OCI-LY7 (cell line): ENCODE data around the gene DCP1B. TPM values are rescaled to one million over a fixed set of nuclear protein-coding genes. Genes with fewer than 3 reads are reported as not detected.

ENCODE experiments used
- BruUV-seq: library from RNA; stranded (reverse); fragments of 400-500 nt; replicated peaks from 2 replicates; lab custom pipeline; 2021; lab: Mats Ljungman, UMichigan
- CTCF ChIA-PET: fragments of 300-600 bp; sonication (Branson Sonifier 250); formaldehyde crosslinking; loops from one replicate; lab custom pipeline; 2022; ENCODE audit warnings: antibody characterized with exemption; ENCODE audit not compliant: unreplicated experiment; lab: Charles Lee
- POLR2A ChIA-PET: fragments of 300-600 bp; sonication (Branson Sonifier 250); formaldehyde crosslinking; loops from one replicate; lab custom pipeline; 2022; ENCODE audit warnings: antibody characterized with exemption; lab: Charles Lee
- DNase-seq: peaks from one replicate; pipeline ENCODE4 v3.0.0-alpha.2; 2015; ENCODE audit warnings: low spot score
- H2AFZ ChIP-seq: fragments of 200-600 bp; sonication (generic), shearing (Covaris generic); 2 replicates; pipeline ENCODE4 v1.6.1; 2014; ENCODE audit warnings: mild to moderate bottlenecking, antibody characterized with exemption, low read length, moderate library complexity
- H3K27ac ChIP-seq: fragments of 200-600 bp; sonication (generic); 2 replicates; pipeline ENCODE4 v1.5.1; 2014; ENCODE audit warnings: mixed run types, low read depth, mild to moderate bottlenecking, moderate library complexity, low read length, inconsistent platforms; ENCODE audit not compliant: poor library complexity, severe bottlenecking
- H3K36me3 ChIP-seq: fragments of 200-600 bp; sonication (generic); 2 replicates; pipeline ENCODE4 v1.6.1; 2014; ENCODE audit warnings: mild to moderate bottlenecking, antibody characterized with exemption, low read length, moderate library complexity, mixed read lengths; ENCODE audit not compliant: insufficient read depth
- H3K4me1 ChIP-seq: fragments of 200-600 bp; sonication (generic); 2 replicates; pipeline ENCODE4 v1.5.1; 2014; ENCODE audit warnings: mild to moderate bottlenecking, low read length; ENCODE audit not compliant: insufficient read depth, poor library complexity, severe bottlenecking
- H3K4me2 ChIP-seq: fragments of 200-600 bp; sonication (generic); 2 replicates; pipeline ENCODE4 v1.6.1; 2014; ENCODE audit warnings: mild to moderate bottlenecking, low read length
- H3K4me3 ChIP-seq: fragments of 200-600 bp; sonication (generic); 2 replicates; pipeline ENCODE4 v1.5.1; 2014; ENCODE audit warnings: mild to moderate bottlenecking, low read depth, low read length; ENCODE audit not compliant: poor library complexity, severe bottlenecking
- H3K79me2 ChIP-seq: fragments of 200-600 bp; sonication (generic); 2 replicates; pipeline ENCODE4 v1.6.1; 2016; ENCODE audit warnings: low read depth, mild to moderate bottlenecking, low read length, moderate library complexity, mixed read lengths; ENCODE audit not compliant: insufficient read depth
- H3K9me2 ChIP-seq: fragments of 200-600 bp; sonication (generic); 2 replicates; pipeline ENCODE4 v1.6.1; 2016; ENCODE audit warnings: mild to moderate bottlenecking, low read length, mixed read lengths; ENCODE audit not compliant: insufficient read depth
- H3K9me3 ChIP-seq: fragments of 200-600 bp; sonication (generic); 2 replicates; pipeline ENCODE4 v1.6.1; 2014; ENCODE audit warnings: mild to moderate bottlenecking, mixed run types, low read length, mixed read lengths
- H4K20me1 ChIP-seq: fragments of 200-600 bp; sonication (generic); 2 replicates; pipeline ENCODE4 v1.6.1; 2014; ENCODE audit warnings: mild to moderate bottlenecking, antibody characterized with exemption, low read length, moderate library complexity, mixed read lengths; ENCODE audit not compliant: insufficient read depth
- EZH2phosphoT487 ChIP-seq: fragments of 200-600 bp; sonication (generic); IDR thresholded peaks from 2 replicates; pipeline ENCODE4 v1.6.1; 2018; ENCODE audit warnings: low read depth, borderline replicate concordance, mild to moderate bottlenecking, mixed run types, antibody characterized with exemption, low read length, moderate library complexity, mixed read lengths
- intact Hi-C: fragments of 100-400 bp; cut with micrococcal nuclease; formaldehyde crosslinking; loops from one replicate; pipeline ENCODE4 v1.10.0; 2022; ENCODE audit not compliant: unreplicated experiment
- total RNA-seq, 2 experiments: library from RNA; depleted of rRNA in 1 of 2; stranded (reverse); fragments of >200 nt in 1 of 2; shearing (Covaris generic) in 1 of 2; gene quantifications; 2 replicates each; pipeline ENCODE4 v1.2.3, GENCODE V29; 2014 to 2022
- TF ChIP-seq, protein P1 (sequence below): fragments of 200-600 bp; sonication (generic); conservative IDR thresholded peaks from 2 replicates; pipeline ENCODE4 v1.5.1; 2014; ENCODE audit warnings: mild to moderate bottlenecking, antibody characterized with exemption, low read length, moderate library complexity, mixed read lengths

Gene DCP1B
- total RNA-seq, 2 experiments from 2014 or later, result 14.2 to 15.5 TPM

DNA sequence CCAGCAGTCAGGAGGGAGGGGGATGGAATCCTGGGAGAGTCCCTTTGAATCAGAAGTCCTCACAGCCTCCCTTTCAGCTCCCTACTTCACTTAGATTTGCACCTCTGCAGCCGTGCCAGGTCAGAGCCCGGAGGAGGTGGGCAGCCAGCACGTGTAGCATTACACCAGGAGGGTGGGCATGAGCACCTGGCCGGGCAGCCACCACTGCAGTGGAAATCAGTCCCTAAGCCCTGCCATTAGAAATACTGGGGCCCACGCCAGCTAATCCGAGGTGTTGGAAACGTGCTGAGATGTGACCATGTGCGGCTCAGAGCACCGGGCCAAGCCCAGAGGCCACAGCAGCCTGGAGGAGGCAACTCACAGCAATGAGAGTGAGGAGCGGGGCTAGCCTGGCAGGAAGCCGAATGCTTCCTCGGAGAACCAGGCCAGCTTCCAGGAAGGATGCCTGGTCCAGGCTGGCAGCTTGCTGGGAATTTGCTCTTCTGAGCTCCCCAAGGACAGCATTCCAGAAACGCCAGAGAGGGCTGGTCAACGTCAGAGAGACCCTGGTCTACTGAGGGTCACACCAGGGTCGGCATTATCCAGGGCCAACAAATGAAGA, 76.4 kb downstream of the DCP1B start:
- H4K20me1 ChIP-seq, result no peaks in the 10 kb centered on the region
- BruUV-seq, result no TSS peak
- H3K9me2 ChIP-seq, result no peaks in the 10 kb centered on the region
- H3K79me2 ChIP-seq, result no peaks in the 10 kb centered on the region
- no peak for DNase-seq
- intact Hi-C loops, result no loop called here
- TF ChIP-seq, protein P1, sequence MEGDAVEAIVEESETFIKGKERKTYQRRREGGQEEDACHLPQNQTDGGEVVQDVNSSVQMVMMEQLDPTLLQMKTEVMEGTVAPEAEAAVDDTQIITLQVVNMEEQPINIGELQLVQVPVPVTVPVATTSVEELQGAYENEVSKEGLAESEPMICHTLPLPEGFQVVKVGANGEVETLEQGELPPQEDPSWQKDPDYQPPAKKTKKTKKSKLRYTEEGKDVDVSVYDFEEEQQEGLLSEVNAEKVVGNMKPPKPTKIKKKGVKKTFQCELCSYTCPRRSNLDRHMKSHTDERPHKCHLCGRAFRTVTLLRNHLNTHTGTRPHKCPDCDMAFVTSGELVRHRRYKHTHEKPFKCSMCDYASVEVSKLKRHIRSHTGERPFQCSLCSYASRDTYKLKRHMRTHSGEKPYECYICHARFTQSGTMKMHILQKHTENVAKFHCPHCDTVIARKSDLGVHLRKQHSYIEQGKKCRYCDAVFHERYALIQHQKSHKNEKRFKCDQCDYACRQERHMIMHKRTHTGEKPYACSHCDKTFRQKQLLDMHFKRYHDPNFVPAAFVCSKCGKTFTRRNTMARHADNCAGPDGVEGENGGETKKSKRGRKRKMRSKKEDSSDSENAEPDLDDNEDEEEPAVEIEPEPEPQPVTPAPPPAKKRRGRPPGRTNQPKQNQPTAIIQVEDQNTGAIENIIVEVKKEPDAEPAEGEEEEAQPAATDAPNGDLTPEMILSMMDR, result no peak
- TF ChIP-seq EZH2phosphoT487, result no peak
- ChIA-PET CTCF (no interaction called here), POLR2A (no interaction called here)
- no peaks in the 10 kb centered on the region for H3K9me3 ChIP-seq
- H3K36me3 ChIP-seq, result no peaks in the 10 kb centered on the region
- H2AFZ ChIP-seq, result no peak overlapping the region
- no peak overlapping the region for H3K4me2 ChIP-seq
- H3K4me1 ChIP-seq, result peaks cover 27% of the 10 kb centered on the region
- no peak overlapping the region for H3K27ac ChIP-seq
- no peak overlapping the region for H3K4me3 ChIP-seq

DNA sequence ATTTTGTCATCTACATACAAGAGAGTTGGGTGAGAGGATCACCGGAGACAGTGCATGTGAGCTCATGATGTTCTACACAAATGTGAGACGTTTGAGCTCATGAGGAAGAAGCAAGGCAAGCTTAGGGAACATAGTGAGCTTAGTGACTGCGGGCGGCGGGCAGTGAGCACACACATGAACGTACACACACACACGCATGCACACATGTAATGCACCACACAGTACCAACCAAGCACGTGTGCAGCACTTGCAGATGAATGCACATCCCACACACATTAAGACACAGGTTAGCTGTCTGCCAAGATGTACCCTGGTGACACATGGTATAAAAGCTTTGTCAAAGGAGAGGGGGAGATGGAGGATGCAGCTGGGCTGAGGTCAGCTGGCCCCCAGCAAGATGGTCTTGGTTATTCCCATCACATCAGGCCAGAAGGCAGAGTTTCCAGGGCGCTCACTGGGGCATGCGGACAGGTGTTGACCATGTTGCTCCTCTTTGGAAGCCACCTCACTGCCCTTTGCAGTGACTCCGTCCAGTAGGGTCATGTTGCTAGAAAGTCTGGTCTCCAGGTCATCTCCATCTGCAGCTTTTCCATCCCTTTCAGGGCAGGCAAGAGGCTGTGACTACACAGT, 77.1 kb downstream of the DCP1B start:
- ChIA-PET POLR2A (interaction anchor here (0.6 kb wide), 1 partner anchor 95 kb away, joined by 6 read pairs; no protein-coding TSS in a partner anchor), CTCF (no interaction called here)
- no peaks in the 10 kb centered on the region for H3K79me2 ChIP-seq
- H2AFZ ChIP-seq, result no peak overlapping the region
- no peak for TF ChIP-seq EZH2phosphoT487
- TF ChIP-seq, protein P1, result no peak
- no peaks in the 10 kb centered on the region for H3K9me3 ChIP-seq
- no peaks in the 10 kb centered on the region for H4K20me1 ChIP-seq
- no peaks in the 10 kb centered on the region for H3K36me3 ChIP-seq
- intact Hi-C loops, result no loop called here
- H3K4me1 ChIP-seq, result peaks cover 27% of the 10 kb centered on the region
- no TSS peak for BruUV-seq
- H3K27ac ChIP-seq, result no peak overlapping the region
- no peaks in the 10 kb centered on the region for H3K9me2 ChIP-seq
- no peak overlapping the region for H3K4me3 ChIP-seq
- no peak for DNase-seq
- no peak overlapping the region for H3K4me2 ChIP-seq

DNA sequence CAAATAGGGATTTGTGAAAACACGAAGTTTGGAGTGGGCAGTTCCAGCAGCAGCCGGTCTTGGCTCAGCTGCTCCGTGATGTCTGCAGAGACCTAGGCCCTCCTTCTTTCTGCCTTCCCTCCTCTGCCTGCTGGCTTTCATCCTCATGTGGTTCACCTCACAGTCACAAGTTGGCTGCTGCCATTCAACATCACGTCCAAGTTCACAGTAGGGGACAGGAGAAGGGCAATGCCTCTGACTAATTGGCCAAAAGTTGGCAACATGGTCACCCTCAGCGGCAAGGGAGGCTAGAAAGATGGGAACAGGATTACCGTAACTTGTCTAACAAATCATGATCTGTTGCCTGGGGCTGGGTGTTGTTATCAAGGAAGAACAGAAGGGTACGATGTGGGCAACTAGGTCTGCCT, 78.0 kb downstream of the DCP1B start:
- Histone ChIP-seq H4K20me1 (no peaks in the 10 kb centered on the region), H3K27ac (no peak overlapping the region), H3K4me3 (no peak overlapping the region), H3K4me2 (no peak overlapping the region), H3K9me2 (no peaks in the 10 kb centered on the region), H3K9me3 (no peaks in the 10 kb centered on the region), H3K4me1 (peaks cover 27% of the 10 kb centered on the region), H3K36me3 (no peaks in the 10 kb centered on the region), H3K79me2 (no peaks in the 10 kb centered on the region), H2AFZ (no peak overlapping the region)
- ChIA-PET CTCF (interaction anchor here (1.3 kb wide), 1 partner anchor 14 kb away, joined by 3 read pairs; no protein-coding TSS in a partner anchor), POLR2A (interaction anchor here (0.6 kb wide), 1 partner anchor 96 kb away, joined by 6 read pairs; no protein-coding TSS in a partner anchor)
- no TSS peak for BruUV-seq
- TF ChIP-seq, protein P1, result no peak
- no peak for TF ChIP-seq EZH2phosphoT487
- intact Hi-C loops, result no loop called here
- no peak for DNase-seq
